GM23248 (cell line): Measurements from ENCODE around the gene EVA1B. TPM values are rescaled to one million over a fixed set of nuclear protein-coding genes. Genes with fewer than 3 reads are reported as not detected.

ENCODE experiments used
- DNase-seq: peaks from one replicate; pipeline ENCODE4 v3.0.0-alpha.2; 2015
- H2AFZ ChIP-seq: fragments of 200-600 bp; sonication (generic); 2 replicates; pipeline ENCODE4 v1.6.1; 2016; ENCODE audit warnings: antibody characterized with exemption
- H3F3A ChIP-seq: fragments of 200-600 bp; sonication (generic); 2 replicates; pipeline ENCODE4 v1.6.1; 2016; ENCODE audit warnings: mild to moderate bottlenecking, antibody characterized with exemption, mixed run types; ENCODE audit not compliant: insufficient read depth
- H3K27ac ChIP-seq: fragments of 200-600 bp; sonication (generic); 2 replicates; pipeline ENCODE4 v1.5.1; 2016; ENCODE audit warnings: mild to moderate bottlenecking
- H3K27me3 ChIP-seq: fragments of 200-600 bp; sonication (generic); replicated peaks from 2 replicates; pipeline ENCODE4 v1.6.1; 2016; ENCODE audit warnings: mild to moderate bottlenecking; ENCODE audit not compliant: insufficient read depth
- H3K36me3 ChIP-seq: fragments of 200-600 bp; sonication (generic); 2 replicates; pipeline ENCODE4 v1.6.1; 2016; ENCODE audit warnings: low read depth, mild to moderate bottlenecking
- H3K4me1 ChIP-seq: fragments of 200-600 bp; sonication (generic); 2 replicates; pipeline ENCODE4 v1.6.1; 2016; ENCODE audit warnings: mild to moderate bottlenecking; ENCODE audit not compliant: insufficient read depth
- H3K4me2 ChIP-seq: fragments of 200-600 bp; sonication (generic); one replicate; pipeline ENCODE4 v1.6.1; 2016; ENCODE audit warnings: mild to moderate bottlenecking; ENCODE audit not compliant: unreplicated experiment
- H3K4me3 ChIP-seq: fragments of 200-600 bp; sonication (generic); 2 replicates; pipeline ENCODE4 v1.5.1; 2016; ENCODE audit warnings: mild to moderate bottlenecking
- H3K79me2 ChIP-seq: fragments of 200-600 bp; sonication (generic); 2 replicates; pipeline ENCODE4 v1.6.1; 2016; ENCODE audit warnings: mild to moderate bottlenecking; ENCODE audit not compliant: insufficient read depth
- H3K9ac ChIP-seq: fragments of 200-600 bp; sonication (generic); 2 replicates; pipeline ENCODE4 v1.6.1; 2016; ENCODE audit warnings: mild to moderate bottlenecking
- H3K9me2 ChIP-seq: fragments of 200-600 bp; sonication (generic); 2 replicates; pipeline ENCODE4 v1.6.1; 2016; ENCODE audit warnings: mixed run types, mild to moderate bottlenecking, moderate library complexity; ENCODE audit not compliant: insufficient read depth
- H3K9me3 ChIP-seq: fragments of 200-600 bp; sonication (generic); one replicate; pipeline ENCODE4 v1.6.1; 2017; ENCODE audit warnings: low read depth
- H4K20me1 ChIP-seq: fragments of 200-600 bp; sonication (generic); 2 replicates; pipeline ENCODE4 v1.6.0; 2016; ENCODE audit not compliant: insufficient read depth
- EZH2 ChIP-seq: fragments of 200-600 bp; sonication (generic); IDR thresholded peaks from 2 replicates; pipeline ENCODE4 v1.6.1; 2018; ENCODE audit warnings: antibody characterized with exemption, mild to moderate bottlenecking; ENCODE audit not compliant: insufficient read depth, poor library complexity, severe bottlenecking
- EZH2phosphoT487 ChIP-seq: fragments of 200-600 bp; sonication (generic); IDR thresholded peaks from 2 replicates; pipeline ENCODE4 v1.6.1; 2018; ENCODE audit warnings: antibody characterized with exemption, moderate library complexity, mild to moderate bottlenecking, low read depth; ENCODE audit not compliant: insufficient read depth
- WGBS, 2 experiments: methylation state at CpG; one replicate each; pipeline ENCODE4 v1.1.6; 2015 to 2017; ENCODE audit warnings: low lambda C conversion rate in 2 of 2, low coverage in 1 of 2; ENCODE audit errors: missing lambda C conversion rate in 2 of 2; 5-methylcytosine and 5-hydroxymethylcytosine counted together
- in situ Hi-C: fragments of 300-500 bp; cut with MboI; formaldehyde crosslinking; loops from 2 replicates; pipeline ENCODE4 v1.15.0; 2020
- polyA plus RNA-seq: library from polyadenylated mRNA; unstranded; fragments of >200 nt; fragmentation: Nextera tagmentation; extraction: Ambion mirVana; gene quantifications from 2 replicates; pipeline ENCODE4 v1.2.1, GENCODE V29; 2016
- total RNA-seq: library from RNA; depleted of rRNA; stranded (reverse); fragments of >200 nt; shearing (Covaris generic); gene quantifications from 2 replicates; pipeline ENCODE4 v1.2.3, GENCODE V29; 2014

EVA1B gene
- total and polyA plus RNA-seq, 2 experiments from 2014 or later, result 95.0 to 328 TPM

GRCh38 chr1:36303244-36303643 lies 20.2 kb downstream of the EVA1B start:
- no peak overlapping the region for H2AFZ ChIP-seq
- TF ChIP-seq EZH2, result no peak
- TF ChIP-seq EZH2phosphoT487, result no peak
- in situ Hi-C loops, result no loop called here
- WGBS, 2 experiments, result 61 to 72% methylated on average over 5 of the region's 5 CpGs
- H3K79me2 ChIP-seq, result peaks cover 51% of the 10 kb centered on the region
- no peak overlapping the region for H3K4me3 ChIP-seq
- no peak overlapping the region for H3K4me2 ChIP-seq
- no peak overlapping the region for H3K9ac ChIP-seq
- H3K4me1 ChIP-seq, result peaks cover 18% of the 10 kb centered on the region
- no peaks in the 10 kb centered on the region for H3K9me2 ChIP-seq
- no peaks in the 10 kb centered on the region for H3K27me3 ChIP-seq
- no peaks in the 10 kb centered on the region for H3K9me3 ChIP-seq
- H3F3A ChIP-seq, result peaks cover 47% of the 10 kb centered on the region
- no peak overlapping the region for H3K27ac ChIP-seq
- no peak for DNase-seq
- no peaks in the 10 kb centered on the region; the same call in 1 of the 2 replicates for H4K20me1 ChIP-seq
- H3K36me3 ChIP-seq, result peaks cover 30% of the 10 kb centered on the region

DNA sequence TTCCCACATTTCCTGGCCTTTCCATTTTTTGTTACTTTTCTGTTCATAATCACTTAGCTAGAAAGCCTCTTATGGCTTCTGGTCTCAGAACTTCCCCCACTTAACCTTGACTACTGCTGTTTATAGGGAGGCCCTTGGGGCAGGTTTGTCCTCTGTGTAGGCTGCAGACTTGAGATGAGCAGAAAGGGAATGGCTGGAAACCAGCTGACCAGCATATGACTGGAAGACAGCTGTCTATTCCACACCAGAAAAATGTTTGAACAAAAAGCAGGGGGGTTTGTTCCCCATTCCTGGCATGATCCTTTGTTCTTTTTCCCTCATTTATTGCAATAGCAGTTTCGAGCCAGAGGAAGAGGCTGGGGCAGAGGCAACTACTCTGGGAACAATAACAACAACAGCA lies 22.2 kb downstream of the EVA1B start:
- H3K36me3 ChIP-seq, result peaks cover 47% of the 10 kb centered on the region

DNA sequence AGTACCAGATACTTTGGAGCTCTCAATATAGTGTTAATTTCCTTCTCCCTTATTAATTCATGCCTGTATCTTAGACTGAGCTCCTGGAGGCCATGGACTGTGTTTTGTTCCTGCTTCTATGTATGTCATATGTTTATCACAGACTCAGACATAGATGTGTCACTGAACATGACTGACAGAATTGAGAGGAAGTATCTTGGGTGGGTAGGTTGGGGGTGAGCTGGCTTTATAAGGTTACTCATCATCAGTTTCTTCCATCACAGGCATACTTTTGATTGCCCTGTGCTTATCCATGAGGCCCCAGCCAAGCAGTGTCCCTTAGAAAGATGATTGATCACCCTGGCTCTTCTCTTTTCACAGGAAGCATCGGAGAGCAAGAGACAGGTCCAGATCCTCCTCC lies 22.9 kb downstream of the EVA1B start:
- peaks cover 54% of the 10 kb centered on the region for H3F3A ChIP-seq
- no peak overlapping the region for H2AFZ ChIP-seq
- TF ChIP-seq EZH2phosphoT487 (no peak), EZH2 (no peak)

More for the DNA sequence above, 22.2 kb downstream of the EVA1B start:
- Histone ChIP-seq H3K4me1 (peaks cover 13% of the 10 kb centered on the region), H3K79me2 (peaks cover 56% of the 10 kb centered on the region), H3K4me2 (no peak overlapping the region), H3K9me3 (no peaks in the 10 kb centered on the region), H3K27ac (no peak overlapping the region), H3K4me3 (no peak overlapping the region), H3K9me2 (no peaks in the 10 kb centered on the region), H2AFZ (no peak overlapping the region), H3K27me3 (no peaks in the 10 kb centered on the region), H3K9ac (no peak overlapping the region), H4K20me1 (no peaks in the 10 kb centered on the region; the same call in 1 of the 2 replicates), H3F3A (peaks cover 57% of the 10 kb centered on the region)
- TF ChIP-seq EZH2, result no peak
- no peak for TF ChIP-seq EZH2phosphoT487
- DNase-seq, result no peak
- in situ Hi-C loops, result no loop called here
- 14 to 21% methylated on average over 1 of the region's 1 CpG for WGBS, 2 experiments

GRCh38 chr1:36298640-36299039 lies 24.8 kb downstream of the EVA1B start:
- Histone ChIP-seq H3K4me1 (peaks cover 13% of the 10 kb centered on the region), H3K9me2 (no peaks in the 10 kb centered on the region), H3K79me2 (peaks cover 71% of the 10 kb centered on the region), H3K4me3 (no peak overlapping the region), H3K9me3 (no peaks in the 10 kb centered on the region), H3K27me3 (no peaks in the 10 kb centered on the region), H4K20me1 (no peaks in the 10 kb centered on the region; the same call in 1 of the 2 replicates), H3F3A (peaks cover 55% of the 10 kb centered on the region), H3K27ac (peak overlapping the region; percentile 61; the same call in 1 of the 2 replicates), H3K4me2 (no peak overlapping the region), H3K36me3 (peaks cover 59% of the 10 kb centered on the region), H3K9ac (no peak overlapping the region), H2AFZ (no peak overlapping the region)
- TF ChIP-seq EZH2phosphoT487 (no peak), EZH2 (no peak)
- WGBS, 2 experiments, result 84 to 95% methylated on average over 4 to 5 of the region's 5 CpGs
- in situ Hi-C loops, result loop anchor here (10.0 kb wide), 1 partner anchor 194 kb away; no protein-coding TSS in a partner anchor
- DNase-seq, result no peak

More for the DNA sequence above, 22.9 kb downstream of the EVA1B start:
- 80 to 90% methylated on average over 1 of the region's 1 CpG for WGBS, 2 experiments
- peak; percentile 36 for DNase-seq
- H3K36me3 ChIP-seq, result peaks cover 50% of the 10 kb centered on the region
- no peak overlapping the region for H3K4me3 ChIP-seq
- no peaks in the 10 kb centered on the region for H3K27me3 ChIP-seq
- H3K4me2 ChIP-seq, result no peak overlapping the region
- no peaks in the 10 kb centered on the region; the same call in 1 of the 2 replicates for H4K20me1 ChIP-seq
- in situ Hi-C loops, result no loop called here
- H3K27ac ChIP-seq, result peak overlapping the region; percentile 61
- no peaks in the 10 kb centered on the region for H3K9me2 ChIP-seq
- H3K9me3 ChIP-seq, result no peaks in the 10 kb centered on the region
- H3K9ac ChIP-seq, result 0 out of 2 replicates have a peak overlapping the region, but pooled peaks have one; percentile 14
- H3K4me1 ChIP-seq, result peaks cover 13% of the 10 kb centered on the region
- H3K79me2 ChIP-seq, result peaks cover 60% of the 10 kb centered on the region
